ENCODE measurements around the gene CEP112. TPM values are rescaled to one million over a fixed set of nuclear protein-coding genes. Genes with fewer than 3 reads are reported as not detected.
"Not testable (repeated sequence)": the region's sequence is repeated elsewhere in the genome, so short reads cannot be mapped to it uniquely, and the experiment has no call there.

Gene CEP112
- total and polyA plus RNA-seq, 2 donors, result 12.4 to 36.6 TPM

GRCh38 chr17:65800655-65801054, 391.3 kb downstream of the CEP112 start:
- Histone ChIP-seq H3K27ac (ENCODE audit: low read depth) (no peak overlapping the region), H3K36me3 (ENCODE audit: insufficient read depth) (no peaks in the 10 kb centered on the region), H3K4me3 (ENCODE audit: low read depth, low read length) (no peak overlapping the region), H3K4me1 (ENCODE audit: insufficient read depth) (no peaks in the 10 kb centered on the region)
- DNase-seq (ENCODE audit: extremely low spot score), result no peak
- WGBS, result 99% methylated on average over 1 of the region's 1 CpG

GRCh38 chr17:65799869-65800268, 392.1 kb downstream of the CEP112 start:
- H3K27ac ChIP-seq (ENCODE audit: low read depth), result no peak overlapping the region
- no peaks in the 10 kb centered on the region for H3K4me1 ChIP-seq (ENCODE audit: insufficient read depth)
- 90% methylated on average over 1 of the region's 1 CpG for WGBS
- no peak for DNase-seq (ENCODE audit: extremely low spot score)
- no peaks in the 10 kb centered on the region for H3K36me3 ChIP-seq (ENCODE audit: insufficient read depth)
- H3K4me3 ChIP-seq (ENCODE audit: low read depth, low read length), result no peak overlapping the region

- Histone ChIP-seq H3K36me3 (ENCODE audit: insufficient read depth) (no peaks in the 10 kb centered on the region), H3K4me3 (ENCODE audit: low read depth, low read length) (no peak overlapping the region), H3K4me1 (ENCODE audit: insufficient read depth) (no peaks in the 10 kb centered on the region), H3K27ac (ENCODE audit: low read depth) (no peak overlapping the region)
- WGBS, result 95% methylated on average over 1 of the region's 1 CpG
- DNase-seq (ENCODE audit: extremely low spot score), result no peak
Measured at GRCh38 chr17:65799454-65799853, 392.5 kb downstream of the CEP112 start.

GRCh38 chr17:65797809-65798208, 394.1 kb downstream of the CEP112 start:
- 67% methylated on average over 3 of the region's 3 CpGs for WGBS
- Histone ChIP-seq H3K4me1 (ENCODE audit: insufficient read depth) (no peaks in the 10 kb centered on the region), H3K4me3 (ENCODE audit: low read depth, low read length) (no peak overlapping the region), H3K27ac (ENCODE audit: low read depth) (no peak overlapping the region), H3K36me3 (ENCODE audit: insufficient read depth) (no peaks in the 10 kb centered on the region)
- no peak for DNase-seq (ENCODE audit: extremely low spot score)

GRCh38 chr17:65797101-65797500, 394.8 kb downstream of the CEP112 start:
- DNase-seq (ENCODE audit: extremely low spot score), result no peak
- no peak overlapping the region for H3K27ac ChIP-seq (ENCODE audit: low read depth)
- no peaks in the 10 kb centered on the region for H3K4me1 ChIP-seq (ENCODE audit: insufficient read depth)
- WGBS, result 84% methylated on average over 1 of the region's 1 CpG
- no peak overlapping the region for H3K4me3 ChIP-seq (ENCODE audit: low read depth, low read length)
- H3K36me3 ChIP-seq (ENCODE audit: insufficient read depth), result no peaks in the 10 kb centered on the region

GRCh38 chr17:65794572-65794971, 397.4 kb downstream of the CEP112 start:
- no peak for DNase-seq (ENCODE audit: extremely low spot score)
- Histone ChIP-seq H3K36me3 (ENCODE audit: insufficient read depth) (no peaks in the 10 kb centered on the region), H3K4me3 (ENCODE audit: low read depth, low read length) (no peak overlapping the region), H3K27ac (ENCODE audit: low read depth) (no peak overlapping the region), H3K4me1 (ENCODE audit: insufficient read depth) (no peaks in the 10 kb centered on the region)
- 70% methylated on average over 5 of the region's 5 CpGs for WGBS

- 79% methylated on average over 4 of the region's 4 CpGs for WGBS
- no peaks in the 10 kb centered on the region for H3K36me3 ChIP-seq (ENCODE audit: insufficient read depth)
- no peaks in the 10 kb centered on the region for H3K4me1 ChIP-seq (ENCODE audit: insufficient read depth)
- no peak overlapping the region for H3K27ac ChIP-seq (ENCODE audit: low read depth)
- no peak for DNase-seq (ENCODE audit: extremely low spot score)
- H3K4me3 ChIP-seq (ENCODE audit: low read depth, low read length), result no peak overlapping the region
Measured at GRCh38 chr17:65790241-65790640, 401.7 kb downstream of the CEP112 start.

- 93% methylated on average over 1 of the region's 1 CpG for WGBS
- DNase-seq (ENCODE audit: extremely low spot score), result no peak
- H3K4me1 ChIP-seq (ENCODE audit: insufficient read depth), result no peaks in the 10 kb centered on the region
- no peaks in the 10 kb centered on the region for H3K36me3 ChIP-seq (ENCODE audit: insufficient read depth)
- no peak overlapping the region for H3K4me3 ChIP-seq (ENCODE audit: low read depth, low read length)
- no peak overlapping the region for H3K27ac ChIP-seq (ENCODE audit: low read depth)
Measured at GRCh38 chr17:65787503-65787902, 404.4 kb downstream of the CEP112 start.

GRCh38 chr17:65786479-65786878, 405.5 kb downstream of the CEP112 start:
- Histone ChIP-seq H3K4me1 (ENCODE audit: insufficient read depth) (no peaks in the 10 kb centered on the region), H3K27ac (ENCODE audit: low read depth) (no peak overlapping the region), H3K36me3 (ENCODE audit: insufficient read depth) (no peaks in the 10 kb centered on the region), H3K4me3 (ENCODE audit: low read depth, low read length) (no peak overlapping the region)
- WGBS, result 93% methylated on average over 5 of the region's 5 CpGs
- no peak for DNase-seq (ENCODE audit: extremely low spot score)

GRCh38 chr17:65785109-65785508, 406.8 kb downstream of the CEP112 start:
- no peak for DNase-seq (ENCODE audit: extremely low spot score)
- peak overlapping the region; percentile 23 for H3K27ac ChIP-seq (ENCODE audit: low read depth)
- no peak overlapping the region for H3K4me3 ChIP-seq (ENCODE audit: low read depth, low read length)
- H3K4me1 ChIP-seq (ENCODE audit: insufficient read depth), result no peaks in the 10 kb centered on the region
- H3K36me3 ChIP-seq (ENCODE audit: insufficient read depth), result no peaks in the 10 kb centered on the region
- 4% methylated on average over 1 of the region's 1 CpG for WGBS

- Histone ChIP-seq H3K36me3 (ENCODE audit: insufficient read depth) (no peaks in the 10 kb centered on the region), H3K4me1 (ENCODE audit: insufficient read depth) (no peaks in the 10 kb centered on the region), H3K27ac (ENCODE audit: low read depth) (peak overlapping the region; percentile 38), H3K4me3 (ENCODE audit: low read depth, low read length) (no peak overlapping the region)
- DNase-seq (ENCODE audit: extremely low spot score), result no peak
- WGBS, result 62% methylated on average over 4 of the region's 4 CpGs
Measured at GRCh38 chr17:65783845-65784334, 408.0 kb downstream of the CEP112 start.

- not testable (repeated sequence) for H3K36me3 ChIP-seq (ENCODE audit: insufficient read depth); DNase-seq (ENCODE audit: extremely low spot score); H3K27ac ChIP-seq (ENCODE audit: low read depth); H3K4me3 ChIP-seq (ENCODE audit: low read depth, low read length); H3K4me1 ChIP-seq (ENCODE audit: insufficient read depth)
- WGBS, result 53% methylated on average over 1 of the region's 1 CpG
Measured at GRCh38 chr17:65782104-65782706, 409.7 kb downstream of the CEP112 start.

- DNase-seq (ENCODE audit: extremely low spot score), result no peak
- no peak overlapping the region for H3K4me3 ChIP-seq (ENCODE audit: low read depth, low read length)
- H3K4me1 ChIP-seq (ENCODE audit: insufficient read depth), result no peaks in the 10 kb centered on the region
- 80% methylated on average over 1 of the region's 1 CpG for WGBS
- no peaks in the 10 kb centered on the region for H3K36me3 ChIP-seq (ENCODE audit: insufficient read depth)
- no peak overlapping the region for H3K27ac ChIP-seq (ENCODE audit: low read depth)
Measured at GRCh38 chr17:65780111-65780510, 411.8 kb downstream of the CEP112 start.

- no peak overlapping the region for H3K27ac ChIP-seq (ENCODE audit: low read depth)
- H3K36me3 ChIP-seq (ENCODE audit: insufficient read depth), result no peaks in the 10 kb centered on the region
- DNase-seq (ENCODE audit: extremely low spot score), result no peak
- no peak overlapping the region for H3K4me3 ChIP-seq (ENCODE audit: low read depth, low read length)
- H3K4me1 ChIP-seq (ENCODE audit: insufficient read depth), result no peaks in the 10 kb centered on the region
- 82% methylated on average over 3 of the region's 3 CpGs for WGBS
Measured at GRCh38 chr17:65776890-65777289, 415.0 kb downstream of the CEP112 start.

GRCh38 chr17:65774787-65775186, 417.1 kb downstream of the CEP112 start:
- Histone ChIP-seq H3K36me3 (ENCODE audit: insufficient read depth) (no peaks in the 10 kb centered on the region), H3K4me1 (ENCODE audit: insufficient read depth) (no peaks in the 10 kb centered on the region), H3K27ac (ENCODE audit: low read depth) (no peak overlapping the region), H3K4me3 (ENCODE audit: low read depth, low read length) (no peak overlapping the region)
- WGBS, result 61% methylated on average over 6 of the region's 6 CpGs
- no peak for DNase-seq (ENCODE audit: extremely low spot score)
